Esophagus muscularis mucosa (tissue), 4 donors: ENCODE results near the gene SH3PXD2A.

Experiments
- CTCF ChIP-seq, 3 experiments: fragments of 200-600 bp in 2 of 3; fragments of 450-650 bp in 1 of 3; sonication (generic) in 2 of 3; IDR thresholded peaks; one replicate each; pipeline ENCODE4 v1.5.1; 2017 to 2019; ENCODE audit warnings: antibody characterized with exemption in 3 of 3, mild to moderate bottlenecking in 2 of 3, moderate library complexity in 1 of 3
- EP300 ChIP-seq: sonication (generic); formaldehyde crosslinking; IDR thresholded peaks from one replicate; pipeline ENCODE4 v1.6.1; 2017; ENCODE audit warnings: antibody characterized with exemption
- POLR2A ChIP-seq: fragments of 450-650 bp; IDR thresholded peaks from one replicate; pipeline ENCODE4 v1.6.1; 2017; ENCODE audit warnings: antibody characterized with exemption, moderate library complexity, mild to moderate bottlenecking, low read depth
- POLR2AphosphoS5 ChIP-seq, 2 donors: sonication (generic); formaldehyde crosslinking; IDR thresholded peaks; one replicate each; pipeline ENCODE4 v1.6.1; 2017; ENCODE audit warnings: antibody characterized with exemption in 2 of 2

- no peak for TF ChIP-seq CTCF (IDR thresholded peaks at IDR 0.05)
- no peak for TF ChIP-seq POLR2A
- TF ChIP-seq EP300, result no peak
- no peak for TF ChIP-seq POLR2AphosphoS5 (IDR thresholded peaks at IDR 0.05)
Measured at GRCh38 chr10:103581499-103581898, 273.9 kb downstream of the SH3PXD2A start.
